ENCODE results near the gene SLC25A6. TPM values are rescaled to one million over a fixed set of nuclear protein-coding genes. Genes with fewer than 3 reads are reported as not detected.
"Not testable (repeated sequence)": the region's sequence is repeated elsewhere in the genome, so short reads cannot be mapped to it uniquely, and the experiment has no call there.

SLC25A6 gene
- total RNA-seq, 1 donor from 2014 or later, result 488 TPM

- no peak overlapping the region for H3K27ac Mint-ChIP-seq (ENCODE audit: unreplicated experiment)
- TF ChIP-seq, protein P1, sequence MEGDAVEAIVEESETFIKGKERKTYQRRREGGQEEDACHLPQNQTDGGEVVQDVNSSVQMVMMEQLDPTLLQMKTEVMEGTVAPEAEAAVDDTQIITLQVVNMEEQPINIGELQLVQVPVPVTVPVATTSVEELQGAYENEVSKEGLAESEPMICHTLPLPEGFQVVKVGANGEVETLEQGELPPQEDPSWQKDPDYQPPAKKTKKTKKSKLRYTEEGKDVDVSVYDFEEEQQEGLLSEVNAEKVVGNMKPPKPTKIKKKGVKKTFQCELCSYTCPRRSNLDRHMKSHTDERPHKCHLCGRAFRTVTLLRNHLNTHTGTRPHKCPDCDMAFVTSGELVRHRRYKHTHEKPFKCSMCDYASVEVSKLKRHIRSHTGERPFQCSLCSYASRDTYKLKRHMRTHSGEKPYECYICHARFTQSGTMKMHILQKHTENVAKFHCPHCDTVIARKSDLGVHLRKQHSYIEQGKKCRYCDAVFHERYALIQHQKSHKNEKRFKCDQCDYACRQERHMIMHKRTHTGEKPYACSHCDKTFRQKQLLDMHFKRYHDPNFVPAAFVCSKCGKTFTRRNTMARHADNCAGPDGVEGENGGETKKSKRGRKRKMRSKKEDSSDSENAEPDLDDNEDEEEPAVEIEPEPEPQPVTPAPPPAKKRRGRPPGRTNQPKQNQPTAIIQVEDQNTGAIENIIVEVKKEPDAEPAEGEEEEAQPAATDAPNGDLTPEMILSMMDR (IDR thresholded peaks at IDR 0.05; ENCODE audit: unreplicated experiment), result no peak
- no peaks in the 10 kb centered on the region for H3K4me1 Mint-ChIP-seq (ENCODE audit: unreplicated experiment)
- H3K27me3 Mint-ChIP-seq (ENCODE audit: unreplicated experiment), result peaks cover 31% of the 10 kb centered on the region
- peaks cover 3% of the 10 kb centered on the region for H3K9me3 Mint-ChIP-seq (ENCODE audit: unreplicated experiment)
- no peak for DNase-seq (ENCODE audit: low spot score)
- H3K4me3 Mint-ChIP-seq (ENCODE audit: unreplicated experiment), result no peak overlapping the region
- H3K36me3 Mint-ChIP-seq (ENCODE audit: low read depth, unreplicated experiment), result peaks cover 24% of the 10 kb centered on the region
Measured at GRCh38 chrX:1416327-1416784, 24.4 kb upstream of the SLC25A6 start.

GRCh38 chrX:1412551-1413161 lies 20.7 kb upstream of the SLC25A6 start:
- Mint-ChIP-seq H3K4me3 (ENCODE audit: unreplicated experiment) (peak overlapping the region; percentile 21), H3K4me1 (ENCODE audit: unreplicated experiment) (no peaks in the 10 kb centered on the region), H3K27ac (ENCODE audit: unreplicated experiment) (no peak overlapping the region), H3K27me3 (ENCODE audit: unreplicated experiment) (peaks cover 12% of the 10 kb centered on the region), H3K36me3 (ENCODE audit: low read depth, unreplicated experiment) (peaks cover 17% of the 10 kb centered on the region), H3K9me3 (ENCODE audit: unreplicated experiment) (no peaks in the 10 kb centered on the region)
- TF ChIP-seq, protein P1 (IDR thresholded peaks at IDR 0.05; ENCODE audit: unreplicated experiment), result no peak
- no peak for DNase-seq (ENCODE audit: low spot score)

GRCh38 chrX:1411326-1411725 lies 19.4 kb upstream of the SLC25A6 start:
- peaks cover 17% of the 10 kb centered on the region for H3K36me3 Mint-ChIP-seq (ENCODE audit: low read depth, unreplicated experiment)
- no peaks in the 10 kb centered on the region for H3K9me3 Mint-ChIP-seq (ENCODE audit: unreplicated experiment)
- H3K4me1 Mint-ChIP-seq (ENCODE audit: unreplicated experiment), result no peaks in the 10 kb centered on the region
- DNase-seq (ENCODE audit: low spot score), result no peak
- TF ChIP-seq, protein P1 (IDR thresholded peaks at IDR 0.05; ENCODE audit: unreplicated experiment), result no peak
- no peak overlapping the region for H3K4me3 Mint-ChIP-seq (ENCODE audit: unreplicated experiment)
- H3K27me3 Mint-ChIP-seq (ENCODE audit: unreplicated experiment), result peaks cover 12% of the 10 kb centered on the region
- H3K27ac Mint-ChIP-seq (ENCODE audit: unreplicated experiment), result no peak overlapping the region

DNA sequence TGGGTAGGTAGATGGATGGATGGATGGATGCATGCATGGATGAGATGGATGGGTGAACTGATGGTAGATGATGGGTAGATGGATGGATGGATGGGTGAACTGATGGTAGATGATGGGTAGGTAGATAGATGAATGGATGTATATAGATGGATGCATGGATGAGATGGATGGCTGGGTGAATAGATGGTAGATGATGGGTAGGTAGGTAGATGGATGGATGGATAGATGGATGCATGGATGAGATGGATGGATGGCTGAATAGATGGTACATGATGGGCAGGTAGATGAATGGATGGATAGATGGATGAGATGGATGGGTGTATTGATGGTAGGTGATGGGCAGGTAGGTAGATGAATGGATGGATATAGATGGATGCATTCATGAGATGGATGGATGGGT lies 15.1 kb upstream of the SLC25A6 start:
- no peak for DNase-seq (ENCODE audit: low spot score)
- no peaks in the 10 kb centered on the region for H3K4me1 Mint-ChIP-seq (ENCODE audit: unreplicated experiment)
- H3K36me3 Mint-ChIP-seq (ENCODE audit: low read depth, unreplicated experiment), result peaks cover 5% of the 10 kb centered on the region
- H3K4me3 Mint-ChIP-seq (ENCODE audit: unreplicated experiment), result no peak overlapping the region
- H3K27me3 Mint-ChIP-seq (ENCODE audit: unreplicated experiment), result peaks cover 1% of the 10 kb centered on the region
- TF ChIP-seq, protein P1 (IDR thresholded peaks at IDR 0.05; ENCODE audit: unreplicated experiment), result no peak
- no peak overlapping the region for H3K27ac Mint-ChIP-seq (ENCODE audit: unreplicated experiment)
- H3K9me3 Mint-ChIP-seq (ENCODE audit: unreplicated experiment), result no peaks in the 10 kb centered on the region

GRCh38 chrX:1405769-1406168 lies 13.9 kb upstream of the SLC25A6 start:
- H3K9me3 Mint-ChIP-seq (ENCODE audit: unreplicated experiment); DNase-seq (ENCODE audit: low spot score); H3K4me1 Mint-ChIP-seq (ENCODE audit: unreplicated experiment); H3K36me3 Mint-ChIP-seq (ENCODE audit: low read depth, unreplicated experiment); H3K4me3 Mint-ChIP-seq (ENCODE audit: unreplicated experiment); H3K27ac Mint-ChIP-seq (ENCODE audit: unreplicated experiment); H3K27me3 Mint-ChIP-seq (ENCODE audit: unreplicated experiment): not testable (repeated sequence)

GRCh38 chrX:1403867-1404266 lies 12.0 kb upstream of the SLC25A6 start:
- not testable (repeated sequence) for H3K27ac Mint-ChIP-seq (ENCODE audit: unreplicated experiment); DNase-seq (ENCODE audit: low spot score); H3K36me3 Mint-ChIP-seq (ENCODE audit: low read depth, unreplicated experiment); H3K9me3 Mint-ChIP-seq (ENCODE audit: unreplicated experiment); H3K4me3 Mint-ChIP-seq (ENCODE audit: unreplicated experiment); H3K4me1 Mint-ChIP-seq (ENCODE audit: unreplicated experiment); H3K27me3 Mint-ChIP-seq (ENCODE audit: unreplicated experiment)
